ENCODE measurements around the gene HMCN1.

HMCN1 gene

DNA sequence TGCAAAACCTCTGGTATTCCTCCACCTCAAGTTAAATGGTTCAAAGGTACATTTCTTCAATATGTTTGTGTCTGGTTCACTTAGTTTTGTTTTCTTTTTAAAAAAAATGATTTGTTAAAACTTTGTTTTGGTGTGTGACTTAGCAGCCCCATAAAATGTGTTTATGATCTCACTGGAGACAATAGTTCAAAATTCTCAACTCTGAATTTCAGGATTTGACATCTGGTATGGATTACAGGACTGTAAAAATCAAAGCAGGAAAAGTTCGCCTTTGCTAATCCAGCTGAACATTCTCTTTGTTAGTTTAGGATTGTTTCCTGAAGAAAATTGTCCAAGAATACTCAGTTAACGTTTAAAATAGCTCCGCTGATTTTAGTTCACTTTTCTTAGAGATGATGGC lies 231.7 kb downstream of the HMCN1 start:
- no peak for DNase-seq (ENCODE audit: low read depth, low spot score)

DNA sequence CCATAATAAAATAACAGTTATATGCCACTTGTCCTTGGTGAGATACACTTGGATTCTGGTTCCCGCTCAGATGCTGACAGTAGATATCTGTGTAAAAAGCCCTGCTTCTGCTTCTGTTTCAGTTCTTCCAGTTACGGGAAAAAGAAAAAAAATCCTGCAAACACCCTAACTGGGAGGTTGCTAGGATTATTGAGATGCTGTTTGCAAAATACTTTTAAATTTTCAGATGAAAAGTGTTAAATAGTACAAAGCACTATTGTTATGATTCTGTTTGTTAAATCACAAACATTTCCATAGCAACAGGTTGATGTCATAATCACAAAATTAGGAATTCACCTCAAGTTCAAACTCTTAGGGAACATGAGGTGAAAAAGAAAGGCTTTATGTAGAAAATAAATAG lies 232.3 kb downstream of the HMCN1 start:
- DNase-seq (ENCODE audit: low read depth, low spot score), result no peak

GRCh38 chr1:185969028-185969427 lies 234.8 kb downstream of the HMCN1 start:
- DNase-seq (ENCODE audit: low read depth, low spot score), result no peak

- no peak for DNase-seq (ENCODE audit: low read depth, low spot score)
Measured at GRCh38 chr1:185969524-185969991, 235.4 kb downstream of the HMCN1 start.

DNA sequence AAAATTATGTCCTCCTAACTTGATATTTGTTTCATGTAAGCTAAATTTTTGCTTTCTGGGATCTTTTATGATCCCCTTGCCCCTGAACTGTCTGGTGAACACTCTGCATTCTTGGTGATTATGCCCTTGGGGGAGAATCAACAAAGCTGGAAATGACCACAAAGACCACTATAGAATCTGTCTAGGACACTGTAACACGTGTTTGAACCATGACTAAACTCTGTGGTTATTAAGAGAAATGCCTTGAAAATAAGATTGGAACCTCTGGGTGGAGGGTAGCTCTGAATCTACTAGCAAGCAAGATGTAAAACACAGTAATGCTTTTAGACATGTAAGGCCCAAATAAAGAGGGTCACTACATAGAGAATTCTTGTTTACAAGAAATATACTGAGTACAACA lies 237.5 kb downstream of the HMCN1 start:
- no peak for DNase-seq (ENCODE audit: low read depth, low spot score)

DNA sequence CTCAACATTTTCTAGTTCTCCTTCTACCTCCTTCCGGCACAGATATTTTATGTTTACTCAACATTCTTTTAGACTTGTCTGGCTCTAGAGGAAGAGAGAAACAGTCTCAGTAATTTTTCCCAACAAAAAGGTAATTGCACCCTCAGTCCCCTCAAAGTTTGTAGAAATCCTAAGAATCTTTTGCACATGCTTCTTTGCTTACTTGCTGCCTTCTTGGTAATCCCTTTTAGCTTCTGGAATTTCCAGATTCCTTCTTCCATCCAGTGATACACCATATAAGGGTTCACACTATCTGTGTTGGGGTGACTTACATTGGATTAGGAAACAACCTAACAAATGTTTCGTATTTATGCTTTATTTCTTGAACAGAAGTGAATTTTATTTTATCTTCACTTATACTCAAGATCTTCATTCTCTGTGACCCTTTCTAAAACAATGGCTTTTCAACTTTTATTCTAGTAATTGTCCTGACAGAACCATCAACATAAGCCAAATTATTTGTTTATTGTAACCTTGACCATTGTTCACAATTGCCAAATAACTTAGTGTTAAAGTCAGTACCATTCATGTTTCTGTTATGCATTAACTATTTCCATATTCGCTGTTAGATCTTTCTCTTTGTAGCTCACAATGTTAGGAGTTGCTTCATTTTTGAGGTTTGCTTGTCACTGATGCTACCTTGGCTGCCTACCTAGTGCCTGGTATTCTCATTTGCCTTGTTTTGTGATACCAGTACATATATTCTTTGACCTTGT lies 238.1 kb downstream of the HMCN1 start:
- DNase-seq (ENCODE audit: low read depth, low spot score), result no peak

GRCh38 chr1:185973645-185974044 lies 239.5 kb downstream of the HMCN1 start:
- peak; percentile 59 for DNase-seq (ENCODE audit: low read depth, low spot score)

DNA sequence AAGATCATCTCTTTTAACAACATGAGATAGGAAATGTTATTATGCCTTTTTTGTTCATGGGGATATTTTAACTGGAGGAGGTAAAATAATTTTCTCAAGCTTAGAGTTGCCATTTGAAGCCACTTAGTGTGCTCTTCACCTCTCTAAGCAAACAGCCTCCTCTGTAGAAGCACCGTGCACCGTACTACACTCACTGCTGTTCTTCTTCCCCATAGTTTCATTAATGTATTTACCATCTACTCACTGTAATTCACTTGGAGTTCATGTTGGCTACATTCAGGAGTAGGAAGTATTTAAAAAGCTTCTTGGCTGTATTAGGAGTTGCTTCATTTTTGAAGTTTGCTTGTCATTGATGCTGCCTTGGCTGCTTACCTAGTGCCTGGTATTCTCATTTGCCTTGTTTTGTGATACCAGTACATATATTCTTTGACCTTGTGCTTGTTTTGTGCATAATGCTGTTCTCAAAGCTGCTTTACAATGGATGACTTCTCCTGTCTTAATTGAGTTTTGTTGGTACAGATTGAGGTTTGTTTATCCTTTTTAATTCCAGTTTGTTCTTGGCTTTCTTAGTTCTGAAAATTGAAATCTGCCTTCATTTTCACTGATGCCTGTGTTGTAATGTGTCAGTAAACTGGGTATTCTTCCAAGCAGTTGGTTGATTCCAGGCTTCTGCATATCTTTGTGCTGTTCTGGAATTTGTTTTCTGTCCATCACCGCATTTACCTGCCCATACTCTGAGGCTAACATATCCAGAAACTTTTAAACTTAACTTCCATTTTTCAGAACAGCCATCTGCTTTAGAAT lies 240.4 kb downstream of the HMCN1 start:
- DNase-seq (ENCODE audit: low read depth, low spot score), result no peak

- DNase-seq (ENCODE audit: low read depth, low spot score), result no peak
Measured at GRCh38 chr1:185980891-185981290, 246.7 kb downstream of the HMCN1 start.

- no peak for DNase-seq (ENCODE audit: low read depth, low spot score)
Measured at GRCh38 chr1:185984113-185984836, 250.1 kb downstream of the HMCN1 start.

DNA sequence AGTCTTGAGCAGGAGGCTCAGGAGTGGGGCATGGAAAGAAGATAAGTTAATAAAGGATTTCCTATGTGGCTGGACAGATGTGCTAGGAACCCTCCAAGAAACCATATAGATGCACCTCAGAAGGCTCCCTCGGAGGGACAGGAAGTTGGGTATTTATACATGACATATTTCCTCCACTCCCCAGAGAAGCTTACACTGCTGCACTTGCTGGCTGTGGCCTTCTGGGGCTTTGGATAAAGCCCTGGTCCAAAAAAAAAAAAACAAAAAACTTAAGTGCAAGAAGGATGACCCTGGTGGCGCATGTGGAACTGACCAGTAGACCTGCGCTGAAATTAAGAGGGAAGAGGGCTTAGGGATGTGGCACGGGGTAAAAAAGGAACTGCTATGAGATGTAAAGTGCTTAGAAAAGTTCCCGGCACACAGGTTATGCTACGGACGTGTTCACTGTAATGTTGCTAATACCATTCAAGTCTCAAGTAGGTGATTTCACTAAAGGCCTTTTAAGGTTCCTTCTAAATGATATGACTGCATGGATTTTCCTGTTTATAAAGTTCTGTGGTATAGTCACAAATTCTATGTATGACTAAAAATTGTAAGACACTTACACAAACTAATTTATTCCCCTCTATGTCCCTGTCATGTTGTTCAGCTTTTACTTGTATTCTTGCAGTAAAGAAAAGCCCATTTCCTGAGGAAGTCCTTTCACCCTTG lies 253.6 kb downstream of the HMCN1 start:
- DNase-seq (ENCODE audit: low read depth, low spot score), result no peak

- no peak for DNase-seq (ENCODE audit: low read depth, low spot score)
Measured at GRCh38 chr1:185990565-185990964, 256.4 kb downstream of the HMCN1 start.

- DNase-seq (ENCODE audit: low read depth, low spot score), result no peak
Measured at GRCh38 chr1:185991266-185991665, 257.1 kb downstream of the HMCN1 start.

GRCh38 chr1:185996211-185996610 lies 262.0 kb downstream of the HMCN1 start:
- no peak for DNase-seq (ENCODE audit: low read depth, low spot score)

- no peak for DNase-seq (ENCODE audit: low read depth, low spot score)
Measured at GRCh38 chr1:185998391-185998790, 264.2 kb downstream of the HMCN1 start.

DNA sequence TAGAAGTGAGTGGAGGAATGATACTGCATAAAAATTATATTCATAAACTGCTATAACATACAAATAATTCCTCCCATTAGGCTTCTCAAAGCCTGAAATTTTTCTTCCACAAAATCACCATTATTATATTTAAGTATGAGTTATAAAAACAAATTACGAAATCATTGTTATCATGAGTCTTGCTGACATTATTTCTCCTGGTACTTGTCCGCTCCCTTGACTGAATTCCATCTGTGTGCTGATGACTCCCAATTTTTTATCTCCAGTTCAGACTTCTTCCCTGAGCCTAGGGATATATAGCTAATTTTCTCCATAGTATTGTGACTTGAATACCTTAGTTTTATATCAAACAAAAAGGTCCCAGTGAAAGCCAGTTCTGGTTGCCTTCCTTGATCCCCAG lies 268.2 kb downstream of the HMCN1 start:
- no peak for DNase-seq (ENCODE audit: low read depth, low spot score)

DNA sequence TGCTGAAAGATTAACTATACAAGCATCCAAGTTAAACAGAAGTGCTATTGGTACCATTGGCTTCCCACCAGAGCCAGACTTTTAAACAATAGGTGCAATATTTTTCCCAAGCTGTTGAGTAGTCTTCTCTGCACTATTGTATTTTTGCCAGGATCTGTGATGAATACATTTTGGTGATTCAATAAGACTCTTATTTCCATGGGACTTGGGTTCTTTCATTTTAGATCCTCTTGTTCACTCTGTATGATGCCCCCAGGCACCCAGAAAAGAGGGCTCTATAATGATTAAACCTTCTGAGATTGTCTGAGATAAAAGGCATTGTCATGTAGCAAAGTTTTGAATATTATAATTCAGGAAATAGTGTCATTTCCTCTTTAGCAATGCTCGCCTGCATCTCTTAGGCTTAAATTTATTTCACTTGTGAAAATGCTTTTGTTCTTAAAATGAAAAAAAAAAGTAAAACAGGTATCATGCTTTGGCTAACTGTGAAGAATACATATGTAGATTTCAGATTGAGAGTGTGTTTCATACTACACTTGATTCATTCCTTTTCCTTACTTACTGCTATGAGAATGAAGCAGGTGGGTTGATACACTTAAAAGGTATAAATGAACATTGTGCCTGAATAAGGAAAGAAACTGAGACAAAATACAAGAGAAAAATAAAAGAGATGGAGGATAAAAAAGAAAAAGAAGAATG lies 275.0 kb downstream of the HMCN1 start:
- no peak for DNase-seq (ENCODE audit: low read depth, low spot score)

- DNase-seq (ENCODE audit: low read depth, low spot score), result no peak
Measured at GRCh38 chr1:186014370-186015037, 280.3 kb downstream of the HMCN1 start.

DNA sequence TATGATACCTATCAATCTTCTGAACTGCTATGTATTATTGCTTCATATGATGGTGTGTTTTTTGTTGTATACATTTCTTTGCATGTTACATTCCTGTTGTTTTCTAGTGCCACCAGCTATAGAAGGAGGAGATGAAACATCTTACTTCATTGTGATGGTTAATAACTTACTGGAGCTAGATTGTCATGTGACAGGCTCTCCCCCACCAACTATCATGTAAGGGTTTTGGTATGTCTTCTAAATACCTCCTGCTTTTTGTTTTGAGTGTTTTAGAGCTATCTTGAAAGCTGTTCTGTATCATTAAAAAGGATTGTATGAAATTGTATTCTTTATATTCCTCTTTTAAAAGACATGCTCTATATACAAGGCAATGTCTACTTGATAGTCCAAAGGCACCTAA lies 282.7 kb downstream of the HMCN1 start:
- DNase-seq (ENCODE audit: low read depth, low spot score), result no peak

GRCh38 chr1:186022184-186022583 lies 288.0 kb downstream of the HMCN1 start:
- no peak for DNase-seq (ENCODE audit: low read depth, low spot score)

DNA sequence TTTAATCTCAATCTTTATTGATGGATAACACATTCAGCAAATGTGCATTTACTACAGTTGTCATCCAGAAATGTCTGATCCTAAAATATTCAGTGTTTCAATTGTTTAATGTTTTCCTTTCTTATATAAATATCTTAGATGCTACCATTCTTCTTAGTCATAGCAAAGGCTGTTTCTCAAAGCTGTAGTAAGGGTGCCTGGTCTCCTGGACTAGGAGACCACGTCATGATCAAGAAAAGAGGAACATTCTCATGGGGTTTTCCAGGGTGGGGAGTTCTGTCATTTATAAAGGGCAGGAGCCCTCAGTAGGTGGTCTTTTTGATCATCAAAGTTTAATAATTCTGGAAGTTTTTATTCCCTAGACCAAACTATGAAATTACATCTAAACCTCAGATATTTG lies 292.8 kb downstream of the HMCN1 start:
- DNase-seq (ENCODE audit: low read depth, low spot score), result no peak

Data from brain pericyte (primary cell).